SKM-1 treated with dmso at 0.1 percent for 144 hours (cell line): ENCODE measurements around the gene NTM.

Experiments used
- DNase-seq: peaks from one replicate; lab custom pipeline; 2025; ENCODE audit not compliant: unreplicated experiment; lab: John Stamatoyannopoulos, UW

The NTM gene

GRCh38 chr11:132258875-132259274 is 888.5 kb downstream of the NTM start:
- no peak for DNase-seq

GRCh38 chr11:132260636-132261035 is 890.2 kb downstream of the NTM start:
- no peak for DNase-seq

- no peak for DNase-seq
Measured at GRCh38 chr11:132263241-132263640, 892.8 kb downstream of the NTM start.

GRCh38 chr11:132263875-132264274 is 893.5 kb downstream of the NTM start:
- DNase-seq = no peak

GRCh38 chr11:132264616-132265015 is 894.2 kb downstream of the NTM start:
- no peak for DNase-seq

GRCh38 chr11:132278801-132279574 is 908.6 kb downstream of the NTM start:
- no peak for DNase-seq

- no peak for DNase-seq
Measured at GRCh38 chr11:132284048-132284447, 913.6 kb downstream of the NTM start.

GRCh38 chr11:132284611-132285010 is 914.2 kb downstream of the NTM start:
- no peak for DNase-seq

GRCh38 chr11:132285631-132286030 is 915.2 kb downstream of the NTM start:
- DNase-seq = no peak

GRCh38 chr11:132286106-132286505 is 915.7 kb downstream of the NTM start:
- no peak for DNase-seq

GRCh38 chr11:132288036-132288435 is 917.6 kb downstream of the NTM start:
- no peak for DNase-seq

GRCh38 chr11:132289590-132290256 is 919.3 kb downstream of the NTM start:
- DNase-seq = no peak

- DNase-seq = no peak
Measured at GRCh38 chr11:132293586-132293985, 923.2 kb downstream of the NTM start.

- DNase-seq = no peak
Measured at GRCh38 chr11:132296946-132297610, 926.7 kb downstream of the NTM start.

GRCh38 chr11:132298357-132298756 is 927.9 kb downstream of the NTM start:
- no peak for DNase-seq

GRCh38 chr11:132300283-132300682 is 929.9 kb downstream of the NTM start:
- peak; percentile 1 for DNase-seq

GRCh38 chr11:132301465-132301864 is 931.0 kb downstream of the NTM start:
- no peak for DNase-seq

GRCh38 chr11:132301900-132302299 is 931.5 kb downstream of the NTM start:
- no peak for DNase-seq

GRCh38 chr11:132307309-132308020 is 937.0 kb downstream of the NTM start:
- no peak for DNase-seq

- no peak for DNase-seq
Measured at GRCh38 chr11:132310390-132311375, 940.3 kb downstream of the NTM start.
